HepG2 (cell line): ENCODE measurements around the gene LCMT2. TPM values are rescaled to one million over a fixed set of nuclear protein-coding genes. Genes with fewer than 3 reads are reported as not detected.
A peak's percentile ranks its signal among the peaks of the same experiment; 100 is the strongest.

ENCODE experiments used
- CENPT ChIP-seq: sonication (generic); formaldehyde crosslinking; IDR thresholded peaks from 2 replicates; pipeline ENCODE4 v1.8.0; 2022; ENCODE audit warnings: low read depth, mild to moderate bottlenecking, moderate library complexity, missing genetic modification reagents
- DBP ChIP-seq: sonication (generic); formaldehyde crosslinking; IDR thresholded peaks from 2 replicates; pipeline ENCODE4 v1.4.0; 2020; ENCODE audit warnings: missing genetic modification reagents; ENCODE audit errors: not compliant biosample characterization
- HHEX ChIP-seq: IDR thresholded peaks from 2 replicates; pipeline ENCODE4 v1.6.1; 2016; ENCODE audit warnings: control low read depth
- MLX ChIP-seq: IDR thresholded peaks from 2 replicates; pipeline ENCODE4 v1.6.1; 2016
- PHF8 ChIP-seq: sonication (generic); formaldehyde crosslinking; IDR thresholded peaks from 2 replicates; pipeline ENCODE4 v1.5.0; 2020; ENCODE audit warnings: missing genetic modification reagents
- SCMH1 ChIP-seq: sonication (generic); formaldehyde crosslinking; IDR thresholded peaks from 2 replicates; pipeline ENCODE4 v1.9.0; 2021; ENCODE audit warnings: missing genetic modification reagents, mild to moderate bottlenecking, borderline replicate concordance
- THAP11 ChIP-seq: IDR thresholded peaks from 2 replicates; pipeline ENCODE4 v1.6.1; 2016; ENCODE audit warnings: missing biosample characterization, missing genetic modification reagents
- ZFP37 ChIP-seq: sonication (generic); formaldehyde crosslinking; IDR thresholded peaks from 2 replicates; pipeline ENCODE4 v1.4.0; 2020; ENCODE audit warnings: missing genetic modification reagents, borderline replicate concordance
- ZFY ChIP-seq: sonication (generic); formaldehyde crosslinking; IDR thresholded peaks from 2 replicates; pipeline ENCODE4 v1.4.0; 2020; ENCODE audit warnings: missing genetic modification reagents
- ZHX2 ChIP-seq, 2 experiments: sonication (generic) in 1 of 2; formaldehyde crosslinking in 1 of 2; IDR thresholded peaks; 2 replicates each; pipeline versions ENCODE4 v1.6.1 to v1.9.0; 2014 to 2022; ENCODE audit warnings: antibody characterized with exemption in 1 of 2, borderline replicate concordance in 1 of 2, inconsistent platforms in 1 of 2, low read depth in 1 of 2, missing genetic modification reagents in 1 of 2
- ZNF496 ChIP-seq: sonication (generic); formaldehyde crosslinking; IDR thresholded peaks from 2 replicates; pipeline ENCODE4 v1.8.1; 2023; ENCODE audit warnings: mild to moderate bottlenecking, moderate library complexity, missing genetic modification reagents; ENCODE audit not compliant: insufficient replicate concordance
- ZNF761 ChIP-seq: sonication (generic); formaldehyde crosslinking; conservative IDR thresholded peaks from 2 replicates; pipeline ENCODE4 v1.4.0; 2020; ENCODE audit warnings: mild to moderate bottlenecking, missing genetic modification reagents
- polyA plus RNA-seq, 8 experiments: library from polyadenylated mRNA; depleted of rRNA in 3 of 8; stranded (reverse) in 7 of 8; unstranded in 1 of 8; fragments of >200 nt; fragmentation: Illumina TruSeq in 4 of 8; extraction: Trizol in 4 of 8; gene quantifications; 2 replicates each; pipeline versions ENCODE4 v1.2.1 to v1.2.3, GENCODE V29; 2011 to 2016; ENCODE audit warnings: low read depth in 4 of 8, missing spikeins in 1 of 8, mixed read lengths in 1 of 8; ENCODE audit not compliant: insufficient read depth in 1 of 8
- total RNA-seq, 5 experiments: library from RNA; depleted of rRNA; stranded (reverse); fragments of >200 nt; fragmentation: Illumina TruSeq; extraction: Trizol; gene quantifications; 2 replicates each; pipeline ENCODE4 v1.2.3, GENCODE V29; 2016; ENCODE audit warnings: low read depth in 1 of 5
- TF ChIP-seq, protein P1 (sequence below): sonication (generic); formaldehyde crosslinking; IDR thresholded peaks from 2 replicates; pipeline ENCODE4 v1.5.1; 2020; ENCODE audit warnings: missing genetic modification reagents, mild to moderate bottlenecking, borderline replicate concordance
- TF ChIP-seq, protein P2 (sequence below): sonication (generic); formaldehyde crosslinking; IDR thresholded peaks from 2 replicates; pipeline ENCODE4 v1.8.0; 2022; ENCODE audit warnings: missing genetic modification reagents, mild to moderate bottlenecking, inconsistent platforms, borderline replicate concordance
- TF ChIP-seq, protein P3 (sequence below): sonication (generic); formaldehyde crosslinking; IDR thresholded peaks from 2 replicates; pipeline ENCODE4 v1.4.0; 2020; ENCODE audit warnings: mild to moderate bottlenecking, missing genetic modification reagents
- TF ChIP-seq, protein P4 (sequence below): conservative IDR thresholded peaks from 2 replicates; pipeline ENCODE4 v1.6.1; 2018; ENCODE audit warnings: missing genetic modification reagents

LCMT2 gene
- total and polyA plus RNA-seq, 2 of the 13 experiments (the other 11 are each of a cell fraction or from before 2014, with no cell fraction given): 6.9 to 9.1 TPM

DNA sequence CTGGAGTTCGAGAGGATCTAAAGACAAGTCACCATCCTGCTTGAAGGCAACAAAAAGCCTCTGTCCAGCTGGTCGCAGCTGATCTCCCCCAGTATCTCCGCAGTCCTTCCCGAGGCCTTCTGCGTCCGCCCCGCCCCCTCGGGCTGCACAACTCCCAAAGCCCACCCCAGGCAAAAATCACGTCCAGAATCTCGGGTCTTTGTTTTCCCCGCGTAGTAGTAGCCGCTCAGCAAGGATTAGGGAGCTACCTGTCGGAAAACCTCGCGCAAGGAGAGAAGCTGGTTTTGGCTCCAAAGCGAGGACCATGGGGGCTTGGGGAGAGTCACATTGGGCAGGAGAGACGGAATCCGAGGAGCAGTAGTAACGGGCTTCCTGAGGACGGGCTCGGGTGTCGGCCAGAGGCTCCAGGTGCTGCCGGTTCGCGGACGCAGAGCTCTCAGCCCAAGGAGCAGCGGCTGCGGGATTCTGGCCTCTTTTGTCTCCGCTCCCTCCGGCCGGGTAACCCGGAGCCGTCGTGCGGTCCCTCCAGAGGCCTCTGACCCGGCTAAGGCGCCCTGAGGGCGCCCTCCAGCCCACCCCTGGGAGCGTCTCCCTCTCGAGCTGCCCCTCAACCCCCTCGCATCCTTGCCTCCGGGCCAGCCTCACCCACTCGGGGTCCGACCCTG is 40.1 kb upstream of the LCMT2 start (continued):
- TF ChIP-seq SCMH1 (CRISPR knock-in tag) (no peak), THAP11 (CRISPR knock-in tag) (no peak), MLX (CRISPR knock-in tag) (no peak), DBP (CRISPR knock-in tag) (no peak), ZFY (CRISPR knock-in tag) (peak; percentile 75; the same call in 1 of the 2 replicates), ZFP37 (CRISPR knock-in tag) (no peak), CENPT (CRISPR knock-in tag) (no peak), ZNF496 (CRISPR knock-in tag) (no peak), ZNF761 (CRISPR knock-in tag) (no peak), PHF8 (CRISPR knock-in tag) (no peak), ZHX2 (IDR thresholded peaks at IDR 0.05; ENCODE audit: low read depth) (no peak), ZHX2 (CRISPR knock-in tag; IDR thresholded peaks at IDR 0.05; ENCODE audit: borderline replicate concordance) (0 out of 2 replicates have a peak, but pooled peaks have one; percentile 21), HHEX (CRISPR knock-in tag) (no peak)
- TF ChIP-seq, protein P1, sequence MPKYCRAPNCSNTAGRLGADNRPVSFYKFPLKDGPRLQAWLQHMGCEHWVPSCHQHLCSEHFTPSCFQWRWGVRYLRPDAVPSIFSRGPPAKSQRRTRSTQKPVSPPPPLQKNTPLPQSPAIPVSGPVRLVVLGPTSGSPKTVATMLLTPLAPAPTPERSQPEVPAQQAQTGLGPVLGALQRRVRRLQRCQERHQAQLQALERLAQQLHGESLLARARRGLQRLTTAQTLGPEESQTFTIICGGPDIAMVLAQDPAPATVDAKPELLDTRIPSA (CRISPR knock-in tag): no peak
- TF ChIP-seq, protein P2, sequence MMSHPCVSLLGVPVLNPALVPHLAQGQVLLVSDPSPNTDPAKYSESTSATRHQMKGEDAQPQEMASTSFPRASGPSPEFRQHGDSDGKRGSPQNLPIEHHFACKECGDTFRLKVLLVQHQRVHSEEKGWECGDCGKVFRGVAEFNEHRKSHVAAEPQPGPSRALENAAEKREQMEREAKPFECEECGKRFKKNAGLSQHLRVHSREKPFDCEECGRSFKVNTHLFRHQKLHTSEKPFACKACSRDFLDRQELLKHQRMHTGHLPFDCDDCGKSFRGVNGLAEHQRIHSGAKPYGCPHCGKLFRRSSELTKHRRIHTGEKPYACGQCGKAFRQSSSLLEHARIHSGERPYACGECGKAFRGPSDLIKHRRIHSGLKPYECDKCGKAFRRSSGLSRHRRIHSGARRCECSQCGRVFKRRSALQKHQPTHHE (CRISPR knock-in tag): no peak
- TF ChIP-seq, protein P3, sequence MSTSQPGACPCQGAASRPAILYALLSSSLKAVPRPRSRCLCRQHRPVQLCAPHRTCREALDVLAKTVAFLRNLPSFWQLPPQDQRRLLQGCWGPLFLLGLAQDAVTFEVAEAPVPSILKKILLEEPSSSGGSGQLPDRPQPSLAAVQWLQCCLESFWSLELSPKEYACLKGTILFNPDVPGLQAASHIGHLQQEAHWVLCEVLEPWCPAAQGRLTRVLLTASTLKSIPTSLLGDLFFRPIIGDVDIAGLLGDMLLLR (CRISPR knock-in tag): peak; percentile 17; the same call in 1 of the 2 replicates
- TF ChIP-seq, protein P4, sequence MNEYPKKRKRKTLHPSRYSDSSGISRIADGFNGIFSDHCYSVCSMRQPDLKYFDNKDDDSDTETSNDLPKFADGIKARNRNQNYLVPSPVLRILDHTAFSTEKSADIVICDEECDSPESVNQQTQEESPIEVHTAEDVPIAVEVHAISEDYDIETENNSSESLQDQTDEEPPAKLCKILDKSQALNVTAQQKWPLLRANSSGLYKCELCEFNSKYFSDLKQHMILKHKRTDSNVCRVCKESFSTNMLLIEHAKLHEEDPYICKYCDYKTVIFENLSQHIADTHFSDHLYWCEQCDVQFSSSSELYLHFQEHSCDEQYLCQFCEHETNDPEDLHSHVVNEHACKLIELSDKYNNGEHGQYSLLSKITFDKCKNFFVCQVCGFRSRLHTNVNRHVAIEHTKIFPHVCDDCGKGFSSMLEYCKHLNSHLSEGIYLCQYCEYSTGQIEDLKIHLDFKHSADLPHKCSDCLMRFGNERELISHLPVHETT (CRISPR knock-in tag): no peak; the same call in 1 of the 2 replicates
